ENCODE results near the gene SLC13A5. TPM values are rescaled to one million over a fixed set of nuclear protein-coding genes. Genes with fewer than 3 reads are reported as not detected.

The SLC13A5 gene
- total RNA-seq, 4 donors from 2014 or later: not detected

DNA sequence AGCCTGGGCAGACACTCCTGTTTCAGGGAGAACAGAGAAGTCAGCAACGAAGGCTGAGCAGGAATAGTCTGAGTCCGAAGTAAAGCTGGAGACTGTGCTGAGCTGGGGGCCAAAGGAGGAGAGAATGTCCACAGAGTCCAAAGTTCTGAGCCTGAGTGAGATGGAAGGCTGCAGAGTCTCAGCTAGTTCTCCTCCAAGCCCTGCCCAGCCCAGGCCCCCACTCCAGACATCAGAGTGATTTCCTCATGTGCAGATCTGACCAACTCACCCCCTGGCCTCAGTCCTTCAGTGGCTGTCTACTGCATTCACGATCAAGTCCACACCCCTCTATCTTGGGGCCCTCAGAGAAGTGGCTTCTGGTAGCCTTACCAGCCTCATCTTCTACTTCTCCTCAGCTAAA lies 21.6 kb downstream of the SLC13A5 start:
- no peak for TF ChIP-seq CTCF (IDR thresholded peaks at IDR 0.05; ENCODE audit: low read depth)

DNA sequence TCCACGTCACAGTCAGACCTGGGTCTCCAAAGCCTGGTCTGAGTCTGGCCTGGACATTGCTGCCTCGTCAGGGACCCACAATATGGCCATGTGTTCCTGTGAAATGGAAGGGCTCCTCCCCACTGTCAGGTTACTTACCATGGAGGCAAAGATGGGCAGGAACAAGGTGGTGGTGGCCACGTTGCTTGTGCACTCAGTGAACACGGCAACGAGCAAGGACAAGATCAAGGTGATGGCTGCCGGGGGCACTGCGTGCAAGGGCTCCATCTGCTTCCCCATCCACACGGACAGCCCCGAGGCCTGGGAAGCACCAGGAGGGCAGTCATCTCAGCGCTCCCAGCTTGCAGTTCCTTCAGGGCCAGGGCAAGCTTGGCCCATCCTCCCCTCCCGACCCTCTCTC lies 22.5 kb downstream of the SLC13A5 start:
- TF ChIP-seq CTCF (IDR thresholded peaks at IDR 0.05; ENCODE audit: low read depth): no peak

DNA sequence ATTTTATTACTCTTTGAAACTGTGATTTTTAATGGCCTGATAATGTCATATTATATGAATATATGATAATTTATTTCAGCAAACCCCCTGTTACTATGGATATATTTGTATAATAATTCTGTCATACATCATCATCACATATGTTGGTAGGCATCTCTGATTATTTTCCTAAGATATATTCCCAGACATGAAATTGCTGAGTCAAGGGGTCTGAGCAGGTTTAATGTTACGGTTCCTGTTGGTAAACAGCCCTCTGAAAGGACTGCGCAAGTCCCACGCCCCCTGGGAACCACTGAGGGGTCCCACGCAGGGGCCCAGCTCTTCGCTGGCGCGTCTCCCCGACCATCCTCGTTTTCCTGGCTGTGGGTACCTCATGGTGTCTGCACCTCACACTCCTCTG lies 24.2 kb downstream of the SLC13A5 start:
- no peak for TF ChIP-seq CTCF (IDR thresholded peaks at IDR 0.05; ENCODE audit: low read depth)

DNA sequence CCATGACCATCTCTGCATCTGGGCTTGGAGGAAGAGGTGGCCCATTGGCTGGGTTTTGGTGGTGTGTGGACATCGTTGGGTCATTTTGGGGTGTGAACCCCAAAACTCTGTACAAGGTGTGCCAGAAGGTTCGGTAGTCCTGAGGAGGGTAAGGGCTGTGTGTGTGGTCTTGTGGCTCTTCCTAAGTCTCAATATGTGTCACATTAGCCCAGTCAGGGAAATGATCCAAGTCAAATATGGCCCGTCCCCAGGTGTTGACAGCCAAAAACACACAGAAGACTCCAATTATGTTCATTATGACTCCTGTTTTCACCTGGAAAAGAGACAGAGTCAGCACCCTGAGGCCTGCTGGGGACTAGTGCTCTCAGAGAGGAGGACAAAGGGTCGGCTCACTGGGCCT lies 27.1 kb downstream of the SLC13A5 start:
- TF ChIP-seq CTCF (IDR thresholded peaks at IDR 0.05; ENCODE audit: low read depth): no peak

DNA sequence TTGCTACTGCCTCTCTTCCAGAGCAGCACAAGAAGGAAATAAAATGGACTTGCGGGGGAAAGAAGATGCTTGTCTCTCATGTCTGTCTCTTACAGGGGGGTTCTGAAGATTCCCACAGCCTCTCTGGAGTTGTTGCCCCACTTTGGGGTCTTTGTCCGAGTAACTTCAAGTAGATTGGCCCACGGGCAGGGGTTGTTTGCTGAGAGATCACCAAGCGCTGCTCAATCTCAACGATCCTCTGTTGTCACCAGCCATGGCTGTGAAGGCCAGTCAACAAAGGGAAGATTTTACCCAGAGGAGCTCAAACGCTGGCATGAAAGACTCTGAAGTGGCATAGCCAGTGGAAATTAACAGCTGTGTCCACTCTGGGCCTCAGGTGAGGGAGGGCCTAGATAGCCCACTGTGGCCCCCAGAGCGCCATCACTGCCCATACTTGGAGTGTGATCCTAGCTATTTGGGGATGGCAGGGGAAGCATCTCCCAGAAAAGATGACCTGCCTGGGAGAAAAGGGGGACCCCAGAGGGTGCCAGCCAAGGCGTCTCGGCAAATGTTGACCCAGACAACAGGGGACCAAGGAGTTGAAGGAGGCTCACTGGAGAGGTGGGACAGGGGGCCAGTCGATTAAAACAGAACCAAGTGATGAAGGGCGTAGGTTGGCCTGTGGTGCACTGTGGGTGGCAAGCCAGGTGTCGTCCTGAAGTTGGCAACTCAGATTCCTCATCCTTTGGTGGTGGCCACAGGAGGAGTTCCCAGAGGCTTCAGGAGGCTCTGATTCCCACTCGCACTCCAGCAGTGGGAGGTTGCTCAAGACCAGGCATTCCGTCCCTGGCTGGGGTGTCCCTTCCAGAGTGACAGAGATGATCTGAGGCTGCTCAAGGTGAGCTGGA lies 28.0 kb downstream of the SLC13A5 start:
- TF ChIP-seq CTCF (IDR thresholded peaks at IDR 0.05; ENCODE audit: low read depth): no peak

GRCh38 chr17:6684460-6684783 lies 28.7 kb downstream of the SLC13A5 start:
- TF ChIP-seq CTCF (IDR thresholded peaks at IDR 0.05; ENCODE audit: low read depth): no peak

GRCh38 chr17:6683730-6684459 lies 29.3 kb downstream of the SLC13A5 start:
- TF ChIP-seq CTCF (IDR thresholded peaks at IDR 0.05; ENCODE audit: low read depth): no peak
